AG10803 (cell line): Measurements from ENCODE around the gene CD79B.

Experiments
- DNase-seq: peaks from one replicate; pipeline ENCODE4 v3.0.0; 2010; ENCODE audit warnings: low read depth
- H3K4me3 ChIP-seq: 2 replicates; pipeline ENCODE4 v1.5.1; 2011; ENCODE audit warnings: mild to moderate bottlenecking, low read length, control low read depth
- TF ChIP-seq, protein P1 (sequence below): conservative IDR thresholded peaks from 2 replicates; pipeline ENCODE4 v1.5.1; 2011; ENCODE audit warnings: mild to moderate bottlenecking, low read length, control low read depth, inconsistent platforms

CD79B gene

DNA sequence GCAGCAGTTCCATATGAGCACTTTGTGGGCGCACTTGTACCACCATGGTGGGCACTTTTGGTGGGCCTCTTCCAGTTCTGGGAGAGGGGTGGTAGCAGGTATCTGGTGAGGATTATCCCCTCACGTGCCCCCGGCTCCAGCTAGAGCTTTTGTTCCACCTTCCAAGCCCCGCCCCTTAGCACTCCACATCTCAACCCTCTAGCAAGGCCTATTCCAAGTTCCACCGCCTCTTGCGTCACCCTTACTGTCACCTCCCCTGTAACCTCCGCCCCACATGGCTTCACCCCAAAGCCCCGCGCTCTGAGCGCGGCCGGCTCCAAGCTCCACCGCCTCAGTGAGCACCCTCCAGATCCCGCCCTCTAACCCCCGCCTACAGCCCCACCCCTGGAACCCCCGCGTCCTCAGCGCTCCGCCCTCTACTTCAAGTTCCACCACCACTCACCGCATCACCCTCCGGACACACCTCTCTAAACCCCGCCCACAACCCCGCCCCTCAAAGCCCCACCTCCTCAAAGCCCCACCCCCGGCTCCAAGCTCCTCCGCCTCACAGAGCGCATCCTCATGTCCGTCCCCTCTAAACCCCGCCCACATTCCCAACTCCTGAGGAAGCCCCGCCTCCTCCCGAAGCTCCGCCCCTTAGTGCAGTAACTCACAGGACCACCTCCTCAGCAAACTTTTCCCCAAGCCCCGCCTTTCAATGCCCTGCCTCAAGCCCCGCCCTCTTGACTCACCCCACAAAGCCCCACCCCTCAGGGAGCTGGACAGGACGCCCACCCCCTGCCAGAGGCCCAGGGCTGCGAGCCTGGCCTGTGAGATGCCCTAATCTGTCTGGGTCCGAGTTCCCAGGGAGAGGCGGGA is 29.5 kb upstream of the CD79B start:
- DNase-seq, result peak; percentile 37
- H3K4me3 ChIP-seq, result peak overlapping the region; percentile 12; the same call in 1 of the 2 replicates
- TF ChIP-seq, protein P1, sequence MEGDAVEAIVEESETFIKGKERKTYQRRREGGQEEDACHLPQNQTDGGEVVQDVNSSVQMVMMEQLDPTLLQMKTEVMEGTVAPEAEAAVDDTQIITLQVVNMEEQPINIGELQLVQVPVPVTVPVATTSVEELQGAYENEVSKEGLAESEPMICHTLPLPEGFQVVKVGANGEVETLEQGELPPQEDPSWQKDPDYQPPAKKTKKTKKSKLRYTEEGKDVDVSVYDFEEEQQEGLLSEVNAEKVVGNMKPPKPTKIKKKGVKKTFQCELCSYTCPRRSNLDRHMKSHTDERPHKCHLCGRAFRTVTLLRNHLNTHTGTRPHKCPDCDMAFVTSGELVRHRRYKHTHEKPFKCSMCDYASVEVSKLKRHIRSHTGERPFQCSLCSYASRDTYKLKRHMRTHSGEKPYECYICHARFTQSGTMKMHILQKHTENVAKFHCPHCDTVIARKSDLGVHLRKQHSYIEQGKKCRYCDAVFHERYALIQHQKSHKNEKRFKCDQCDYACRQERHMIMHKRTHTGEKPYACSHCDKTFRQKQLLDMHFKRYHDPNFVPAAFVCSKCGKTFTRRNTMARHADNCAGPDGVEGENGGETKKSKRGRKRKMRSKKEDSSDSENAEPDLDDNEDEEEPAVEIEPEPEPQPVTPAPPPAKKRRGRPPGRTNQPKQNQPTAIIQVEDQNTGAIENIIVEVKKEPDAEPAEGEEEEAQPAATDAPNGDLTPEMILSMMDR, result no peak

DNA sequence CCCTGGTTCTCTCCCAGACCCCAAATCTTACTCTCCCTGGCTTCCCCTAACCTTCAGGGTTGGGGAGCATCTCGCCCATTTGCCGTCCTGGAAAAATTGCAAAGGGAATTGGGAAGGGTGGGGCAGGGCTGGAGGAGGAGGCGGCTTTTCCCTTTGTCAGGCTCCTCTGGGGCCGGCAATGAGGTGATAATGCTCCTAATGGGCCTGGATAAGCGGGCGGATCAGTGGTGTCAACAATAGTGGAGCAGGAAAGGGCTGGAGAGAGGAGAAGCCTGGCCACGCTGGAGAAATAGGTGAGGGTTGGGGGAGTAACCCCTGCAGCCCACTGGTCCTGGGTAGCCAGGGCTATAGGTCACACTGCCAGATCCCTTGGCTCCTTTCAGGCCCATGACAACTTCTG is 28.3 kb upstream of the CD79B start:
- DNase-seq, result no peak
- TF ChIP-seq, protein P1, result no peak
- no peak overlapping the region for H3K4me3 ChIP-seq

DNA sequence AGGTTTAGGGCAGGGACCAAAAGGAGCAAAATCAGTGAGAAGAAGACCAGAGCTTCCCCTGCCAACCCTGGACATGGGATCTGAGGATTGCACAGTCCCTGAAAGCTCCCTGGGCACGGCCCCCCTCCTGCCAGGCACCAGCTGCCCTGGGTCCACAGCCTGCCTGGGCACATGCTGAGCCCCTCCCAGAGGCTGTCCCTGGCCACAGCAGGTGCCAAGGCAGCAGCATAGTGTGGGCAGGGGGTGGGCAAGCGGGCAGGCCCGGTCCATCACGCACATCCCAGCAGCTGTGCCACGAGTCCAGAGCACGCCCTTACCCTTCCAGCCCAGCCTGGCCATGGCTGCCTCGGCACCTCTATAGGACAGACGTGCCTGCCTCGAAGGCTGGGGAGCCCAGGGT is 27.9 kb upstream of the CD79B start:
- H3K4me3 ChIP-seq, result no peak overlapping the region
- TF ChIP-seq, protein P1, result no peak
- DNase-seq, result no peak

DNA sequence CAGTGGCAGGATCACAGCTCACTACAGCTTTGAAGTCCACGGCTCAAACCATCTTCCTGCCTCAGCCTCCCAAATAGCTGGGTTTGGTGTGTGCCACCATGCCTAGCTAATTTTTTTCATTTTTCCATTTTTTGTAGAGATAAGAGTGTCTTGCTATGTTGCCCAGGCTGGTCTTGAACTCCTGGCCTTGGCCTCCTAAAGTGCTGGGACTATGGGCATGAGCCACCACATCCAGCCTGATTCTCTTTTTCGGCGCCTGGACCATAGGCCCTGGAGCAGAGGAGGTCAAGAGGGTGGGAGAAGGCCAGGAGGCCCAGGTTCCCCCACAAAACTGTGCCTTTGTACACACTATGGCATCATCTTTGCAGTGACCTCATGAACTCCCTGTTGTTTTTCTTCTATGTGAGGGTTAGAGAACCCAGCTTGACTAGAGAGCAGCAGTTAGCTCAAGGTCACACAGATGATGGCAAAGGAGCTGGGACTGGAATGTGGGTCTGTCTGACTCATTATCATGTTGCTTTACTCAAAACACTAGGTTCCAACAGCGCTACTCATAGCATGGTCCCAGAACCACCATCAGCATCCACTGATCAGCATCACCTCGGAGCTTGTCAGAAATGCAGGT is 24.3 kb upstream of the CD79B start:
- TF ChIP-seq, protein P1, result no peak
- H3K4me3 ChIP-seq, result no peak overlapping the region
- peak; percentile 66 for DNase-seq

DNA sequence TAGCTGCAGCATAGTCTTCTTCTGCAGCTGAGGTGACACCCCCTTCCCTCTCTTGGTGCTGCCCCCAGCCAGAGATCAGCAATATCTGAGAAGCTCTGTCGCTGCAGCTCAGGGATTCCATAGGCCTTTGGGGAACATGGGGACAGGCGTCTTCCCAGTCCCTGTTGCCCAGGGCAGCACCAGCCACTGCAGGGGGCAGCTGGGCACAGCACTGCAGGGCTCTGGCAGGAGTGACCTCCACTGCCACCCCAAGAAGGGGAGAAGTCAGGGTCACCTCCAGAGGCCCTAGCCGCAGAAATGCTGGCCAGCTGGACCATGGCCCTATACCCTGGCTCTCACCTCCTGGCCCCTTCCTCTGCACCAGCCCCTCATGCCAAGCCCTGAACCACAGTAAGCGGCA is 23.7 kb upstream of the CD79B start:
- H3K4me3 ChIP-seq, result no peak overlapping the region
- TF ChIP-seq, protein P1, result no peak
- no peak for DNase-seq

DNA sequence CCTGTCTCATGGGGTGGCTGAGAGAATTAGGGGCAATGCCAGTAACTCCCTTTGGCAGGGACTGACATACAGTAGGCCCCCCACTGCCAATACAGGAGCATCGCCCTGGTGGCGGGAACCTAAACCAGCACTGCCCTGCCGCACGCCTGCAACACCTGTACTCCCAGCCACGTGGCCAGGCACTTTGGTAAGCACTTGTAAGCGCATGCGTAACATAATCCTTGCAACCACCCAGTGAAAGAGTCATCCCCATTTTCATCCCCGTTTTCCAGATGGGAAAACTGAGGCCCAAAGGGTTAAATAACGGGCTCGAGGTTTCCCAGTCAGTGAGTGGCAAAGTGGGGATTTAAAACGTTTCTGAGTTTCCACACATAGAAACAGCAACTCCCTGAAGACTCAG is 23.1 kb upstream of the CD79B start:
- no peak overlapping the region for H3K4me3 ChIP-seq
- TF ChIP-seq, protein P1, result no peak
- DNase-seq, result no peak
